Neuronal stem cell (in vitro differentiated cells): ENCODE data around the gene NPHP1.
A peak's percentile ranks its signal among the peaks of the same experiment; 100 is the strongest.
"Not testable (repeated sequence)": the region's sequence is repeated elsewhere in the genome, so short reads cannot be mapped to it uniquely, and the experiment has no call there.

Source experiments
- DNase-seq: peaks from one replicate; pipeline ENCODE4 v3.0.0-alpha.2; 2013; ENCODE audit warnings: low spot score
- H2AFZ ChIP-seq: one replicate; pipeline ENCODE4 v1.6.1; 2013; ENCODE audit warnings: mild to moderate bottlenecking, low read length, inconsistent platforms
- H2AK5ac ChIP-seq: 2 replicates; pipeline ENCODE4 v1.6.1; 2013; ENCODE audit warnings: low read depth, mild to moderate bottlenecking, inconsistent platforms, low read length, moderate library complexity, mixed read lengths
- H2BK120ac ChIP-seq: 2 replicates; pipeline ENCODE4 v1.6.1; 2013; ENCODE audit warnings: low read depth, mild to moderate bottlenecking, inconsistent platforms, low read length, moderate library complexity, mixed read lengths
- H2BK12ac ChIP-seq: one replicate; pipeline ENCODE4 v1.6.1; 2013; ENCODE audit warnings: low read length, inconsistent platforms
- H2BK15ac ChIP-seq: 2 replicates; pipeline ENCODE4 v1.6.1; 2013; ENCODE audit warnings: mild to moderate bottlenecking, low read length, inconsistent platforms, mixed read lengths
- H2BK5ac ChIP-seq: one replicate; pipeline ENCODE4 v1.6.1; 2013; ENCODE audit warnings: inconsistent platforms, mild to moderate bottlenecking, low read length, moderate library complexity
- H3K14ac ChIP-seq: one replicate; pipeline ENCODE4 v1.6.1; 2013; ENCODE audit warnings: low read length, inconsistent platforms
- H3K18ac ChIP-seq: 2 replicates; pipeline ENCODE4 v1.6.1; 2013; ENCODE audit warnings: low read length, inconsistent platforms
- H3K23ac ChIP-seq: 2 replicates; pipeline ENCODE4 v1.6.1; 2013; ENCODE audit warnings: low read depth, mild to moderate bottlenecking, mixed read lengths, low read length, inconsistent platforms; ENCODE audit not compliant: poor library complexity
- H3K27ac ChIP-seq: replicated peaks from 3 replicates; pipeline ENCODE4 v1.5.1; 2013; ENCODE audit warnings: low read length, inconsistent platforms
- H3K27me3 ChIP-seq, 3 experiments: 2 replicates each; pipeline ENCODE4 v1.6.1; 2013; ENCODE audit warnings: low read length in 3 of 3, mild to moderate bottlenecking in 2 of 3, inconsistent platforms in 1 of 3, low read depth in 1 of 3, mixed read lengths in 1 of 3, moderate library complexity in 1 of 3; ENCODE audit not compliant: control insufficient read depth in 3 of 3, insufficient read depth in 3 of 3
- H3K36me3 ChIP-seq, 2 donors: replicated peaks in 1 of 2; 2 replicates each; pipeline ENCODE4 v1.6.1; 2013; ENCODE audit warnings: low read length in 2 of 2; ENCODE audit not compliant: control insufficient read depth in 2 of 2, insufficient read depth in 2 of 2
- H3K4ac ChIP-seq: 2 replicates; pipeline ENCODE4 v1.6.1; 2013; ENCODE audit warnings: inconsistent platforms, mild to moderate bottlenecking, low read length, moderate library complexity
- H3K4me1 ChIP-seq, 2 donors: 1 replicate in 1 of 2; 2 replicates in 1 of 2; pipeline ENCODE4 v1.6.1; 2013; ENCODE audit warnings: low read length in 2 of 2, low read depth in 1 of 2; ENCODE audit not compliant: control insufficient read depth in 2 of 2, insufficient read depth in 1 of 2
- H3K4me2 ChIP-seq: one replicate; pipeline ENCODE4 v1.6.1; 2013; ENCODE audit warnings: mild to moderate bottlenecking, low read length, inconsistent platforms; ENCODE audit not compliant: insufficient read depth, poor library complexity, severe bottlenecking
- H3K4me3 ChIP-seq, 2 donors: 2 replicates each; pipeline ENCODE4 v1.5.1; 2013; ENCODE audit warnings: low read length in 2 of 2, mild to moderate bottlenecking in 2 of 2, inconsistent platforms in 1 of 2, moderate library complexity in 1 of 2
- H3K79me1 ChIP-seq: one replicate; pipeline ENCODE4 v1.6.1; 2013; ENCODE audit warnings: low read depth, mild to moderate bottlenecking, inconsistent platforms, low read length, moderate library complexity
- H3K9ac ChIP-seq: one replicate; pipeline ENCODE4 v1.6.1; 2013; ENCODE audit warnings: mild to moderate bottlenecking, low read depth, low read length, inconsistent platforms; ENCODE audit not compliant: poor library complexity
- H3K9me3 ChIP-seq, 2 donors: replicated peaks in 1 of 2; 2 replicates each; pipeline versions ENCODE3 to v1.6.1; 2013; ENCODE audit warnings: low read length in 2 of 2, mild to moderate bottlenecking in 2 of 2, inconsistent platforms in 1 of 2, low read depth in 1 of 2, mixed read lengths in 1 of 2, moderate library complexity in 1 of 2; ENCODE audit not compliant: control insufficient read depth in 2 of 2, insufficient read depth in 1 of 2
- H4K8ac ChIP-seq: one replicate; pipeline ENCODE4 v1.6.1; 2013; ENCODE audit warnings: low read depth, mild to moderate bottlenecking, inconsistent platforms, low read length, moderate library complexity
- H4K91ac ChIP-seq: one replicate; pipeline ENCODE4 v1.6.1; 2013; ENCODE audit warnings: low read length, low read depth, mild to moderate bottlenecking, inconsistent platforms; ENCODE audit not compliant: poor library complexity
- WGBS, 2 donors: extraction: QIAGEN DNeasy Blood & Tissue Kit; methylation state at CpG; one replicate each; pipeline ENCODE4 v1.1.7; 2013; ENCODE audit warnings: missing lambda C conversion rate in 2 of 2, mixed read lengths in 1 of 2; ENCODE audit not compliant: insufficient read length in 2 of 2, insufficient replicate concordance in 1 of 2; ENCODE audit errors: extremely low coverage in 2 of 2; 5-methylcytosine and 5-hydroxymethylcytosine counted together

Gene NPHP1

DNA sequence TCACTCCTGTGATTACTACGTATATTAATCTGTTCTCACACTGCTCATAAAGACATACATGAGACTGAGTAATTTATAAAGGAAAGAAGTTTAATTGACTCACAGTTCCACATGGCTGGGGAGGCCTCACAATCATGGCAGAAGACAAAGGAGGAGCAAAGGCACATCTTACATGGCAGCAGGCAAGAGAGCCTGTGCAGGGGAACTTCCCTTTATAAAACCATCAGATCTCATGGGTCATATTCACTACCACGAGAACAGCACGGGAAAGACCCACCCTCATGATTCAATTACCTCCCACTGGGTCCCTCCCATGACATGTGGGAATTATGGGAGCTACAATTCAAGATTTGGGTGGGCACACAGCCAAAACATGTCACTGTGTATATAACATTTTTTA is 8.7 kb upstream of the NPHP1 start:
- H3K4me3 ChIP-seq, H2BK15ac ChIP-seq, H3K9me3 ChIP-seq, H3K79me1 ChIP-seq, H3K23ac ChIP-seq, H3K4ac ChIP-seq, H3K27ac ChIP-seq, H3K14ac ChIP-seq, H2AFZ ChIP-seq, DNase-seq, H3K9ac ChIP-seq, H3K4me2 ChIP-seq, H3K18ac ChIP-seq, H2BK5ac ChIP-seq, H2BK120ac ChIP-seq, H2AK5ac ChIP-seq, H4K8ac ChIP-seq, H2BK12ac ChIP-seq, H4K91ac ChIP-seq, H3K4me1 ChIP-seq: not testable (repeated sequence)
- Histone ChIP-seq H3K36me3 (peaks cover 0 to 11% of the 10 kb centered on the region in 2 donors), H3K27me3 (peaks cover 0 to 22% (median 0%) of the 10 kb centered on the region in 3 experiments)
- whole genome bisulfite sequencing, 2 donors, result no CpG with 5 or more reads among the region's 3 CpGs

GRCh38 chr2:110211938-110212858 is 7.4 kb upstream of the NPHP1 start, which contains the start of gene MTLN:
MTLN (minus strand) TSS chr2:110212547; CDS start chr2:110212525, 22 bp downstream.
- Histone ChIP-seq H4K8ac (no peak within 1 kb of the TSS), H3K27ac (peak within 1 kb of the TSS; percentile 41), H3K4me3 (peak within 1 kb of the TSS in 1 of 2 donors; percentile 97), H3K27me3 (peaks cover 0 to 16% (median 0%) of the 10 kb centered on the region in 3 experiments), H3K4ac (no peak within 1 kb of the TSS), H3K4me1 (peaks cover 0 to 2% of the 10 kb centered on the region in 2 donors), H3K79me1 (no peaks in the 10 kb centered on the region), H3K4me2 (peak within 1 kb of the TSS; percentile 70), H2BK120ac (peak within 1 kb of the TSS; percentile 57), H2BK5ac (peak within 1 kb of the TSS; percentile 68), H2BK15ac (peak within 1 kb of the TSS; percentile 64), H3K18ac (peak within 1 kb of the TSS; percentile 97), H3K9ac (peak within 1 kb of the TSS; percentile 98), H3K9me3 (peaks cover 0 to 2% of the 10 kb centered on the region in 2 donors), H4K91ac (no peak within 1 kb of the TSS), H3K23ac (peak within 1 kb of the TSS; percentile 86), H3K36me3 (peaks cover 0 to 11% of the 10 kb centered on the region in 2 donors), H2AFZ (no peak within 1 kb of the TSS), H2AK5ac (no peak within 1 kb of the TSS), H3K14ac (no peak within 1 kb of the TSS), H2BK12ac (no peak within 1 kb of the TSS)
- DNase-seq, result peak; percentile 58
- no CpG with 5 or more reads among the region's 54 CpGs for WGBS, 2 donors

- Histone ChIP-seq H3K23ac (no peak overlapping the region), H3K9ac (no peak overlapping the region), H3K18ac (no peak overlapping the region), H3K4me2 (no peak overlapping the region), H4K91ac (no peak overlapping the region), H2BK5ac (no peak overlapping the region), H4K8ac (no peak overlapping the region), H2BK12ac (no peak overlapping the region), H2AFZ (peak overlapping the region; percentile 91), H3K79me1 (no peaks in the 10 kb centered on the region), H3K9me3 (no peaks in the 10 kb centered on the region), H3K4me1 (peaks cover 3 to 4% of the 10 kb centered on the region in 2 donors), H2BK120ac (no peak overlapping the region), H2AK5ac (no peak overlapping the region), H2BK15ac (no peak overlapping the region), H3K27ac (no peak overlapping the region), H3K4ac (no peak overlapping the region), H3K27me3 (peaks cover 0 to 10% (median 0%) of the 10 kb centered on the region in 3 experiments), H3K36me3 (peaks cover 0 to 8% of the 10 kb centered on the region in 2 donors), H3K4me3 (peak overlapping the region in 1 of 2 donors; percentile 68), H3K14ac (no peak overlapping the region)
- no CpG with 5 or more reads among the region's 3 CpGs for WGBS, 2 donors
- no peak for DNase-seq
Observed at GRCh38 chr2:110205660-110206455, 1.0 kb upstream of the NPHP1 start.
